Loucy (cell line): ENCODE measurements around the gene ARAP3.

Source experiments
- H2AFZ ChIP-seq: fragments of 200-600 bp; sonication (generic); 2 replicates; pipeline ENCODE4 v1.6.0; 2016; ENCODE audit warnings: antibody characterized with exemption, mild to moderate bottlenecking, low read length, moderate library complexity
- H3F3A ChIP-seq: fragments of 200-600 bp; 2 replicates; pipeline ENCODE4 v1.6.0; 2016; ENCODE audit warnings: antibody characterized with exemption, low read depth, mild to moderate bottlenecking
- H3K27me3 ChIP-seq: fragments of 200-600 bp; sonication (generic); 2 replicates; pipeline ENCODE4 v1.6.1; 2014; ENCODE audit warnings: low read length, mild to moderate bottlenecking; ENCODE audit not compliant: insufficient read depth, poor library complexity, severe bottlenecking
- H3K36me3 ChIP-seq: fragments of 200-600 bp; sonication (generic); 2 replicates; pipeline ENCODE4 v1.6.1; 2016; ENCODE audit warnings: low read length; ENCODE audit not compliant: insufficient read depth
- H3K4me1 ChIP-seq: fragments of 200-600 bp; sonication (generic); 2 replicates; pipeline ENCODE4 v1.5.1; 2014; ENCODE audit warnings: low read length, mild to moderate bottlenecking; ENCODE audit not compliant: insufficient read depth, poor library complexity, severe bottlenecking
- H3K4me2 ChIP-seq: fragments of 200-600 bp; sonication (generic); 2 replicates; pipeline ENCODE4 v1.6.0; 2014; ENCODE audit warnings: antibody characterized with exemption, low read length, low read depth, mild to moderate bottlenecking; ENCODE audit not compliant: poor library complexity, severe bottlenecking
- H3K4me3 ChIP-seq: fragments of 200-600 bp; sonication (generic); 2 replicates; pipeline ENCODE4 v1.5.1; 2014; ENCODE audit warnings: low read length, mild to moderate bottlenecking, mixed read lengths; ENCODE audit not compliant: poor library complexity, severe bottlenecking
- H3K79me2 ChIP-seq: fragments of 200-600 bp; sonication (generic); 2 replicates; pipeline ENCODE4 v1.6.1; 2014; ENCODE audit warnings: low read length; ENCODE audit not compliant: insufficient read depth
- H3K9ac ChIP-seq: fragments of 200-600 bp; sonication (generic); 2 replicates; pipeline ENCODE4 v1.6.0; 2014; ENCODE audit warnings: mild to moderate bottlenecking, low read depth, low read length, moderate library complexity; ENCODE audit not compliant: poor library complexity, severe bottlenecking
- H3K9me2 ChIP-seq: fragments of 200-600 bp; sonication (generic); replicated peaks from 2 replicates; pipeline ENCODE4 v1.6.1; 2016; ENCODE audit warnings: low read depth, low read length, mixed read lengths
- H3K9me3 ChIP-seq: fragments of 200-600 bp; sonication (generic); 2 replicates; pipeline ENCODE4 v1.6.1; 2014; ENCODE audit warnings: mild to moderate bottlenecking, antibody characterized with exemption, low read length, low read depth; ENCODE audit not compliant: insufficient read depth
- H4K20me1 ChIP-seq: fragments of 200-600 bp; sonication (generic); 2 replicates; pipeline ENCODE4 v1.6.0; 2014; ENCODE audit warnings: antibody characterized with exemption, low read length, mild to moderate bottlenecking; ENCODE audit not compliant: insufficient read depth, poor library complexity, severe bottlenecking
- CTCF ChIP-seq: fragments of 200-600 bp; sonication (generic); conservative IDR thresholded peaks from 2 replicates; pipeline ENCODE4 v1.5.1; 2014; ENCODE audit warnings: mild to moderate bottlenecking, antibody characterized with exemption, low read length
- EZH2phosphoT487 ChIP-seq: fragments of 200-600 bp; IDR thresholded peaks from 2 replicates; pipeline ENCODE4 v1.6.1; 2018; ENCODE audit warnings: antibody characterized with exemption, mild to moderate bottlenecking, moderate library complexity, borderline replicate concordance

The ARAP3 gene

GRCh38 chr5:141686648-141687416, 4.8 kb upstream of the ARAP3 start:
- Histone ChIP-seq H3K36me3 (no peaks in the 10 kb centered on the region), H3K27me3 (no peaks in the 10 kb centered on the region), H3K79me2 (no peaks in the 10 kb centered on the region), H3K4me3 (no peak overlapping the region), H4K20me1 (no peaks in the 10 kb centered on the region), H3K9me2 (no peaks in the 10 kb centered on the region), H3K4me2 (no peak overlapping the region), H3K9ac (no peak overlapping the region), H3K4me1 (peaks cover 17% of the 10 kb centered on the region), H2AFZ (no peak overlapping the region), H3F3A (no peaks in the 10 kb centered on the region), H3K9me3 (no peaks in the 10 kb centered on the region)
- TF ChIP-seq CTCF (no peak), EZH2phosphoT487 (no peak)

GRCh38 chr5:141685591-141685990, 3.6 kb upstream of the ARAP3 start:
- Histone ChIP-seq H3F3A (no peaks in the 10 kb centered on the region), H3K9me3 (no peaks in the 10 kb centered on the region), H3K79me2 (no peaks in the 10 kb centered on the region), H2AFZ (no peak overlapping the region), H4K20me1 (no peaks in the 10 kb centered on the region), H3K9me2 (no peaks in the 10 kb centered on the region), H3K27me3 (no peaks in the 10 kb centered on the region), H3K9ac (no peak overlapping the region), H3K36me3 (no peaks in the 10 kb centered on the region), H3K4me3 (no peak overlapping the region), H3K4me1 (peaks cover 21% of the 10 kb centered on the region), H3K4me2 (no peak overlapping the region)
- TF ChIP-seq EZH2phosphoT487 (no peak), CTCF (no peak)

DNA sequence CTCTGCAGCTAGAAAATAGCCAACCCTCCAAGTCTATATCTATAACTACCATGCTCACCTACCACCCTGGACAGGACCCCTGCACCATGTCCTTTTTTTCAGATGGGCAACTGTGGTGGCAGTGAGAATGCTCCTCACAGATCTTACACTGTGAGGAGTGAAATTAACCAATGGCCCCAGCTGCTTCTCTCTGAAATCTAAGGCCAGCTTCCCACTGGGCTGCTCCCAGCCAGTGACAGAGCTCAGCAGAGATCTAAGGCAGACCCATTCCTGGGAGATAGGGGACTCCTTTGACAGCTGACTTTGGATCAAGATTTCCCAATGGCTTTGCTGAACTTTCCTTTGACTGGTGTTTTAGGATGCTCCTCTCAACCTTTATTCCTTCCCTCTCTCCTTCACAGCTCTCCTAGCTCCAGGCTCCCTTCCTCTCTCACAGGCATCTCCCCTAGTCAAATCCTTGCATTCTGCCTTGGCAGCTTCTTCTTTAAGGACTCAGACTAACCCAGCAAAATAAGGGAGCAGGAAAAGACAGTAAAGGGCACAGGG, 1.6 kb upstream of the ARAP3 start:
- Histone ChIP-seq H2AFZ (peak overlapping the region; percentile 41; the same call in 1 of the 2 replicates), H3K4me3 (no peak overlapping the region), H3K9ac (peak overlapping the region; percentile 14), H3K4me2 (peak overlapping the region; percentile 52), H3K9me3 (no peaks in the 10 kb centered on the region), H3K27me3 (no peaks in the 10 kb centered on the region), H3K36me3 (no peaks in the 10 kb centered on the region), H4K20me1 (no peaks in the 10 kb centered on the region), H3K79me2 (no peaks in the 10 kb centered on the region), H3F3A (no peaks in the 10 kb centered on the region), H3K4me1 (peaks cover 21% of the 10 kb centered on the region), H3K9me2 (no peaks in the 10 kb centered on the region)
- TF ChIP-seq CTCF (no peak), EZH2phosphoT487 (no peak)
